ENCODE measurements around the gene APPBP2.

Gene APPBP2

GRCh38 chr17:60396412-60396811 is 129.6 kb downstream of the APPBP2 start:
- no peak for DNase-seq (ENCODE audit: low read depth, low spot score)

DNA sequence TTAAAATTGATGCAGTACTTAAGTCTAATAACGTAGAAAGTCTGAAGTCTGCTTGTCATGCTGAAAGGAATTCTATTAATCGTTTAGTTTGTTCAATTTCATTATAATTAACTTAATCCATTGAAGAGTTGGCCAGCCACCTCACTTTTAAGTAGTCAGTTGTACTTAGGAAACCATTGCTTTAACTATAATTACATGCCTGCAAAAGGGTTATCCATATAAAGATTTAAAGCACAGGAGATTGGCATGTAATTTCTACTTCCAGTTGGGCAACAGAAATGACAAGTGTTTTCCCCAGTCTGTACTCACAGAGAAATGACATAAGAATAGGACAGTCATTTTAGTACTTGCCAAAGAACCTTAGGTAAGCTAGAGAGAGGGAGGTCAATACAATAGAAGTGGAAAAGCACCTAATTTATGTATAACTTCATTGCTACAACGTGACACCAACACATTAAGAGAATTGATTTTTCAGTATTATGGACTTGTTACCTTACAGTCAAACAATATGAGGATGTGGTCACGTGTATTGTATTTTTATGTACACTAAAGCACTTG is 130.5 kb downstream of the APPBP2 start:
- DNase-seq (ENCODE audit: low read depth, low spot score), result no peak

GRCh38 chr17:60393840-60394723 is 132.0 kb downstream of the APPBP2 start:
- DNase-seq (ENCODE audit: low read depth, low spot score), result no peak
